Neural progenitor cell (in vitro differentiated cells): ENCODE measurements around the gene MMS19. TPM values are rescaled to one million over a fixed set of nuclear protein-coding genes. Genes with fewer than 3 reads are reported as not detected.

Experiments used
- DNase-seq: peaks from one replicate; pipeline ENCODE4 v3.0.0-alpha.2; 2016; ENCODE audit warnings: low spot score
- H2AFZ ChIP-seq: fragments of 200-600 bp; sonication (generic); replicated peaks from 2 replicates; pipeline ENCODE4 v1.6.1; 2016; ENCODE audit warnings: antibody characterized with exemption
- H3F3A ChIP-seq: fragments of 200-600 bp; sonication (generic); 2 replicates; pipeline ENCODE4 v1.6.1; 2016; ENCODE audit warnings: antibody characterized with exemption, low read depth
- H3K27ac ChIP-seq: fragments of 200-600 bp; sonication (generic); 2 replicates; pipeline ENCODE4 v1.5.1; 2016; ENCODE audit warnings: mild to moderate bottlenecking
- H3K27me3 ChIP-seq: fragments of 200-600 bp; sonication (generic); 2 replicates; pipeline ENCODE4 v1.6.1; 2016; ENCODE audit warnings: mild to moderate bottlenecking, moderate library complexity
- H3K36me3 ChIP-seq: fragments of 200-600 bp; sonication (generic); 2 replicates; pipeline ENCODE4 v1.5.1; 2016
- H3K4me1 ChIP-seq: fragments of 200-600 bp; sonication (generic); 2 replicates; pipeline ENCODE4 v1.6.1; 2016; ENCODE audit warnings: mixed run types
- H3K4me2 ChIP-seq: fragments of 200-600 bp; sonication (generic); 2 replicates; pipeline ENCODE4 v1.6.1; 2016
- H3K4me3 ChIP-seq: fragments of 200-600 bp; sonication (generic); 2 replicates; pipeline ENCODE4 v1.5.1; 2016
- H3K79me2 ChIP-seq: fragments of 200-600 bp; sonication (generic); 2 replicates; pipeline ENCODE4 v1.6.1; 2016; ENCODE audit warnings: low read depth
- H3K9ac ChIP-seq: fragments of 200-600 bp; sonication (generic); 2 replicates; pipeline ENCODE4 v1.6.1; 2016
- H3K9me3 ChIP-seq: fragments of 200-600 bp; sonication (generic); 2 replicates; pipeline ENCODE4 v1.5.1; 2016; ENCODE audit warnings: low read depth
- H4K20me1 ChIP-seq: fragments of 200-600 bp; sonication (generic); 2 replicates; pipeline ENCODE4 v1.6.1; 2016; ENCODE audit warnings: low read depth
- H3K27ac Mint-ChIP-seq: 3 replicates; pipeline ENCODE4 v1.8.0; 2021; ENCODE audit warnings: mixed read lengths
- H3K27me3 Mint-ChIP-seq: 2 replicates; pipeline ENCODE4 v1.8.0; 2022; ENCODE audit warnings: low read depth, mild to moderate bottlenecking, inconsistent platforms, moderate library complexity, mixed read lengths; ENCODE audit not compliant: insufficient read depth
- H3K36me3 Mint-ChIP-seq: 3 replicates; pipeline ENCODE4 v1.8.0; 2021; ENCODE audit warnings: mixed read lengths
- H3K4me1 Mint-ChIP-seq: 3 replicates; pipeline ENCODE4 v1.8.0; 2021; ENCODE audit warnings: mixed read lengths
- H3K4me3 Mint-ChIP-seq: 3 replicates; pipeline ENCODE4 v1.8.0; 2021; ENCODE audit warnings: mild to moderate bottlenecking, moderate library complexity, mixed read lengths
- H3K9me3 Mint-ChIP-seq: 3 replicates; pipeline ENCODE4 v1.8.0; 2020; ENCODE audit warnings: mixed read lengths
- EZH2 ChIP-seq: fragments of 200-600 bp; sonication (generic); IDR thresholded peaks from 2 replicates; pipeline ENCODE4 v1.6.1; 2017; ENCODE audit warnings: antibody characterized with exemption, mild to moderate bottlenecking, moderate library complexity
- EZH2phosphoT487 ChIP-seq: fragments of 200-600 bp; sonication (generic); IDR thresholded peaks from 2 replicates; pipeline ENCODE4 v1.6.1; 2017; ENCODE audit warnings: antibody characterized with exemption
- total RNA-seq: library from RNA; depleted of rRNA; stranded (reverse); fragments of >200 nt; gene quantifications from 2 replicates; pipeline ENCODE4 v1.2.3, GENCODE V29; 2015; ENCODE audit warnings: low replicate concordance
- TF ChIP-seq, protein P1 (sequence below): fragments of 200-600 bp; sonication (generic); IDR thresholded peaks from 2 replicates; pipeline ENCODE4 v1.5.1; 2017; ENCODE audit warnings: antibody characterized with exemption, mild to moderate bottlenecking

MMS19 gene
- total RNA-seq, 1 donor from 2014 or later, result 127 TPM

GRCh38 chr10:97444212-97444611, 54.0 kb downstream of the MMS19 start:
- Histone ChIP-seq H3K4me3 (peak overlapping the region; percentile 72), H3K27me3 (no peaks in the 10 kb centered on the region), H3F3A (peaks cover 7% of the 10 kb centered on the region), H3K79me2 (peaks cover 53% of the 10 kb centered on the region), H3K9me3 (no peaks in the 10 kb centered on the region), H2AFZ (no peak overlapping the region), H3K4me2 (peak overlapping the region; percentile 93), H4K20me1 (peaks cover 9% of the 10 kb centered on the region), H3K36me3 (no peaks in the 10 kb centered on the region), H3K27ac (no peak overlapping the region), H3K4me1 (peaks cover 17% of the 10 kb centered on the region), H3K9ac (no peak overlapping the region)
- no peaks in the 10 kb centered on the region for H3K27me3 Mint-ChIP-seq
- H3K4me1 Mint-ChIP-seq, result peaks cover 29% of the 10 kb centered on the region
- TF ChIP-seq EZH2 (no peak), EZH2phosphoT487 (no peak)
- TF ChIP-seq, protein P1, sequence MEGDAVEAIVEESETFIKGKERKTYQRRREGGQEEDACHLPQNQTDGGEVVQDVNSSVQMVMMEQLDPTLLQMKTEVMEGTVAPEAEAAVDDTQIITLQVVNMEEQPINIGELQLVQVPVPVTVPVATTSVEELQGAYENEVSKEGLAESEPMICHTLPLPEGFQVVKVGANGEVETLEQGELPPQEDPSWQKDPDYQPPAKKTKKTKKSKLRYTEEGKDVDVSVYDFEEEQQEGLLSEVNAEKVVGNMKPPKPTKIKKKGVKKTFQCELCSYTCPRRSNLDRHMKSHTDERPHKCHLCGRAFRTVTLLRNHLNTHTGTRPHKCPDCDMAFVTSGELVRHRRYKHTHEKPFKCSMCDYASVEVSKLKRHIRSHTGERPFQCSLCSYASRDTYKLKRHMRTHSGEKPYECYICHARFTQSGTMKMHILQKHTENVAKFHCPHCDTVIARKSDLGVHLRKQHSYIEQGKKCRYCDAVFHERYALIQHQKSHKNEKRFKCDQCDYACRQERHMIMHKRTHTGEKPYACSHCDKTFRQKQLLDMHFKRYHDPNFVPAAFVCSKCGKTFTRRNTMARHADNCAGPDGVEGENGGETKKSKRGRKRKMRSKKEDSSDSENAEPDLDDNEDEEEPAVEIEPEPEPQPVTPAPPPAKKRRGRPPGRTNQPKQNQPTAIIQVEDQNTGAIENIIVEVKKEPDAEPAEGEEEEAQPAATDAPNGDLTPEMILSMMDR, result no peak
- H3K36me3 Mint-ChIP-seq, result peaks cover 13% of the 10 kb centered on the region
- H3K27ac Mint-ChIP-seq, result no peak overlapping the region
- DNase-seq, result no peak
- peak overlapping the region; percentile 93 for H3K4me3 Mint-ChIP-seq
- no peaks in the 10 kb centered on the region for H3K9me3 Mint-ChIP-seq

- Histone ChIP-seq H3K4me2 (no peak overlapping the region), H3K79me2 (peaks cover 33% of the 10 kb centered on the region), H2AFZ (no peak overlapping the region), H4K20me1 (peaks cover 6% of the 10 kb centered on the region), H3K9me3 (no peaks in the 10 kb centered on the region), H3K4me1 (peaks cover 14% of the 10 kb centered on the region), H3K9ac (no peak overlapping the region), H3F3A (peaks cover 4% of the 10 kb centered on the region), H3K27me3 (no peaks in the 10 kb centered on the region), H3K27ac (no peak overlapping the region), H3K36me3 (no peaks in the 10 kb centered on the region), H3K4me3 (no peak overlapping the region)
- Mint-ChIP-seq H3K4me1 (peaks cover 15% of the 10 kb centered on the region), H3K27ac (no peak overlapping the region), H3K4me3 (no peak overlapping the region), H3K36me3 (peaks cover 12% of the 10 kb centered on the region), H3K27me3 (no peaks in the 10 kb centered on the region), H3K9me3 (no peaks in the 10 kb centered on the region)
- no peak for DNase-seq
- TF ChIP-seq EZH2 (no peak), EZH2phosphoT487 (no peak)
- TF ChIP-seq, protein P1, result no peak
Observed at GRCh38 chr10:97442277-97442676, 55.9 kb downstream of the MMS19 start.

DNA sequence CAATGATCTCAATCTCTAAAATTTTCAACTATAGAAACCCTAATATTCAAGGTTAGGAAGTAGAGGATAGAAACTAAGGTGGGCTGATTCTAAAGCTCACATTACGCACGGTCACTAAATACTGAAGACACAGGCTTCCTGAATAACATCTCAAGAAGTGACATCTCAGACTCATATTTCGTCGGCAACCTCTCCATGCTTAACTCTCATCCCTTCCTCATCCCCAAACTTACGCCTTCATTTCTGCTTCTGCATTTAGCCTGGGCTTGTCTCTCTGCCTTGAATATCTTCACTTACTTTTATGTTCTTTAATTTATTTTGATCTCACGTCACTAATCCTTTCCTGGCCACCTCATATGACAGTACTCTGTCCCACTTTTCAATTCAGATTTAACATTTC, 63.0 kb downstream of the MMS19 start:
- TF ChIP-seq EZH2phosphoT487 (no peak), EZH2 (no peak)
- TF ChIP-seq, protein P1, result no peak
- Mint-ChIP-seq H3K4me1 (no peaks in the 10 kb centered on the region), H3K27me3 (no peaks in the 10 kb centered on the region), H3K36me3 (peaks cover 24% of the 10 kb centered on the region), H3K4me3 (no peak overlapping the region), H3K9me3 (no peaks in the 10 kb centered on the region), H3K27ac (no peak overlapping the region)
- H2AFZ ChIP-seq, result no peak overlapping the region
- H3K79me2 ChIP-seq, result peaks cover 14% of the 10 kb centered on the region
- H3K36me3 ChIP-seq, result peaks cover 11% of the 10 kb centered on the region
- DNase-seq, result no peak
- no peak overlapping the region for H3K9ac ChIP-seq
- H3K4me3 ChIP-seq, result no peak overlapping the region
- H3F3A ChIP-seq, result peaks cover 42% of the 10 kb centered on the region
- no peaks in the 10 kb centered on the region for H3K4me1 ChIP-seq
- no peak overlapping the region for H3K4me2 ChIP-seq
- H3K27ac ChIP-seq, result no peak overlapping the region
- no peaks in the 10 kb centered on the region for H3K27me3 ChIP-seq
- H3K9me3 ChIP-seq, result no peaks in the 10 kb centered on the region
- peaks cover 36% of the 10 kb centered on the region for H4K20me1 ChIP-seq
